Breast epithelium (tissue), 4 donors: Measurements from ENCODE around the gene UST. TPM values are rescaled to one million over a fixed set of nuclear protein-coding genes. Genes with fewer than 3 reads are reported as not detected.
"Not testable (repeated sequence)": the region's sequence is repeated elsewhere in the genome, so short reads cannot be mapped to it uniquely, and the experiment has no call there.

Source experiments
- DNase-seq, 2 donors: peaks; one replicate each; pipeline ENCODE4 v3.0.0-alpha.2; 2019; ENCODE audit warnings: low spot score in 2 of 2
- H3K27ac ChIP-seq, 2 donors: fragments of 200-600 bp; sonication (generic) in 1 of 2; one replicate each; pipeline ENCODE4 v1.5.1; 2016 to 2019; ENCODE audit warnings: mild to moderate bottlenecking in 1 of 2
- H3K27me3 ChIP-seq, 2 donors: fragments of 200-600 bp; sonication (generic) in 1 of 2; one replicate each; pipeline versions ENCODE4 v1.5.1 to v1.6.0; 2017 to 2019; ENCODE audit warnings: control low read depth in 1 of 2, mild to moderate bottlenecking in 1 of 2
- H3K36me3 ChIP-seq: fragments of 200-600 bp; one replicate; pipeline ENCODE4 v1.5.1; 2019
- H3K4me1 ChIP-seq, 2 donors: fragments of 200-600 bp; sonication (generic); one replicate each; pipeline ENCODE4 v1.5.1; 2016 to 2019; ENCODE audit warnings: control low read depth in 1 of 2
- H3K4me3 ChIP-seq, 3 donors: fragments of 200-600 bp; sonication (generic); 1 replicate in 2 of 3; 2 replicates in 1 of 3; pipeline ENCODE4 v1.5.1; 2016 to 2019; ENCODE audit warnings: mild to moderate bottlenecking in 3 of 3, moderate library complexity in 2 of 3
- H3K9me3 ChIP-seq, 2 donors: fragments of 200-600 bp; sonication (generic) in 1 of 2; one replicate each; pipeline ENCODE4 v1.5.1; 2016 to 2019; ENCODE audit warnings: control low read depth in 1 of 2
- POLR2A ChIP-seq: fragments of 450-650 bp; IDR thresholded peaks from one replicate; pipeline ENCODE4 v1.6.1; 2016; ENCODE audit warnings: antibody characterized with exemption, mild to moderate bottlenecking, moderate library complexity
- POLR2AphosphoS5 ChIP-seq, 3 donors: sonication (generic); formaldehyde crosslinking; IDR thresholded peaks; one replicate each; pipeline ENCODE4 v1.6.1; 2017; ENCODE audit warnings: antibody characterized with exemption in 3 of 3
- intact Hi-C: fragments of 100-400 bp; cut with DNase I; formaldehyde crosslinking; loops from one replicate; pipeline ENCODE4 v1.15.1; 2023; ENCODE audit warnings: low total_unique reads
- total RNA-seq, 3 donors: library from RNA; depleted of rRNA; stranded (reverse); fragments of >200 nt; gene quantifications; one replicate each; pipeline ENCODE4 v1.1.0, GENCODE V29; 2016
- TF ChIP-seq, protein P1 (sequence below), 3 donors: fragments of 450-650 bp; IDR thresholded peaks; one replicate each; pipeline ENCODE4 v1.5.1; 2016 to 2017; ENCODE audit warnings: antibody characterized with exemption in 3 of 3, mild to moderate bottlenecking in 3 of 3, moderate library complexity in 3 of 3

UST gene
- total RNA-seq, 3 donors from 2014 or later: 10.5 to 28.8 (median 13.2) TPM

DNA sequence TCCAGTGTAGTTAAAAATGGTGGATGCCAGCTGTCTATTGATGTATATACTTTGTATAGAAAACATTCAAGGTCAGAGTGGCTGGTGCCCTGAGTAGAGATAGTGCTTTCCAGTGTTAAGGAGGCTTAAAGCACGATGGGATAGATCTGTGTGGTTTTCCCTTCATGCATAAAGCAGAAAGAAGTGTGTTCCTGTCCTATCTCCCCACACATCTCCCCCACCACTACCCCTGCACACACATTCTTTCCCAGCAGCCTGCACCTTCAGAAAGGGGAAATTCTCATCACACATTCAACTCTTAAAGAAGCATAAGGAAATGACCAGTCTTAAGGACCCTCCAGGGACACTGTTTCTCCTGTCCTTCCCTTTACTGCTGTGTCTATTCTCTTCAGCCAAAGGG, 349.0 kb downstream of the UST start:
- Histone ChIP-seq H3K36me3 (no peaks in the 10 kb centered on the region), H3K4me1 (peaks cover 0 to 8% of the 10 kb centered on the region in 2 donors), H3K4me3 (no peak overlapping the region), H3K27me3 (no peaks in the 10 kb centered on the region), H3K27ac (no peak overlapping the region), H3K9me3 (peaks cover 0 to 6% of the 10 kb centered on the region in 2 donors)
- TF ChIP-seq, protein P1, sequence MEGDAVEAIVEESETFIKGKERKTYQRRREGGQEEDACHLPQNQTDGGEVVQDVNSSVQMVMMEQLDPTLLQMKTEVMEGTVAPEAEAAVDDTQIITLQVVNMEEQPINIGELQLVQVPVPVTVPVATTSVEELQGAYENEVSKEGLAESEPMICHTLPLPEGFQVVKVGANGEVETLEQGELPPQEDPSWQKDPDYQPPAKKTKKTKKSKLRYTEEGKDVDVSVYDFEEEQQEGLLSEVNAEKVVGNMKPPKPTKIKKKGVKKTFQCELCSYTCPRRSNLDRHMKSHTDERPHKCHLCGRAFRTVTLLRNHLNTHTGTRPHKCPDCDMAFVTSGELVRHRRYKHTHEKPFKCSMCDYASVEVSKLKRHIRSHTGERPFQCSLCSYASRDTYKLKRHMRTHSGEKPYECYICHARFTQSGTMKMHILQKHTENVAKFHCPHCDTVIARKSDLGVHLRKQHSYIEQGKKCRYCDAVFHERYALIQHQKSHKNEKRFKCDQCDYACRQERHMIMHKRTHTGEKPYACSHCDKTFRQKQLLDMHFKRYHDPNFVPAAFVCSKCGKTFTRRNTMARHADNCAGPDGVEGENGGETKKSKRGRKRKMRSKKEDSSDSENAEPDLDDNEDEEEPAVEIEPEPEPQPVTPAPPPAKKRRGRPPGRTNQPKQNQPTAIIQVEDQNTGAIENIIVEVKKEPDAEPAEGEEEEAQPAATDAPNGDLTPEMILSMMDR (IDR thresholded peaks at IDR 0.05): no peak
- no peak for TF ChIP-seq POLR2A
- TF ChIP-seq POLR2AphosphoS5 (IDR thresholded peaks at IDR 0.05): no peak
- no peak for DNase-seq
- intact Hi-C loops: loop anchor here (10.0 kb wide), 1 partner anchor 329 kb away; no protein-coding TSS in a partner anchor

DNA sequence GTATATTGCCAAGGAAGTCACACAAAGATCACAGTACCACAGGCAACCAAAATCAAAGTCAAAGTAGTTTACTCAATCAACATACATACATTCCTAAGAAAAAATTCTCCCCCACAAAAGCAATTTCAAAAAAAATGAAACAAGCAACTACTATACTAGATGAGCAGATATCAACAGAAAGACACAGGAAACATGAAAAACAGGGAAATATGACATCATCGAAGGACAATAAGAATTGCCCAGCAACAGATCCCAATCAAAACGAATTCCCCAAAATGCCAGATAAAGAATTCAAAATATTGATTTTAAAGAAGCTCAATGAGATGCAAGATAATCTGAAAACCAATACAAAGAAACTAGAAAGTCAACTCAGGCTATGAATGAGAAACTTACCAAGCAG, 351.0 kb downstream of the UST start:
- TF ChIP-seq, protein P1 (IDR thresholded peaks at IDR 0.05): no peak
- TF ChIP-seq POLR2A: no peak
- no peak for TF ChIP-seq POLR2AphosphoS5 (IDR thresholded peaks at IDR 0.05)
- Histone ChIP-seq H3K27ac (no peak overlapping the region), H3K4me3 (no peak overlapping the region), H3K9me3 (peaks cover 0 to 6% of the 10 kb centered on the region in 2 donors), H3K27me3 (no peaks in the 10 kb centered on the region), H3K36me3 (no peaks in the 10 kb centered on the region), H3K4me1 (peaks cover 0 to 8% of the 10 kb centered on the region in 2 donors)
- intact Hi-C loops: loop anchor here (10.0 kb wide), 1 partner anchor 327 kb away; no protein-coding TSS in a partner anchor
- DNase-seq: no peak

DNA sequence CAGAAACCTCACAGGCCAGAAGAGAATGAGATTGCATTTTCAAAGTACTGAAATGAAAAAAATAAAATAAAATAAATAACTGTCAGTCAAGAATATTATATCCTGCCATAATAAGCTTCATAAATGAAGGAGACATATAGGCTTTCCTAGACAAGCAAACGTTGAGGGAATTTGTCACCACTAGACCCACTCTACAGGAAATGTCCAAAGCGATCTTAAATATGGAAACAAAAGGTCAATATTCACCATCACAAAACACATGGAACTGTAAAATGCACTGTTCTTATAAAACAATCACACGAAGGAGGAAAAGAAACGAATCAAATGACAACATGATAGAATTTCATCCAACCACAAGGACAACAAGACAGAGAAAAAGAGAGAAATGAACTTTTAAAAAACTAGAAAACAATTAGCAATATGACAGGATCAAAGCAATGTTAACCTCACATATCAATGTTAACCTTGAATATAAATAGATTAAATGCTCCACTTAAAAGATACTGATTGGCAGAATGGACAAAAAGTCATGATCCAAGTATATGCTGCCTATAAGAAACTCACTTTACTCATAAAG, 352.0 kb downstream of the UST start:
- Histone ChIP-seq H3K36me3 (no peaks in the 10 kb centered on the region), H3K9me3 (peaks cover 0 to 6% of the 10 kb centered on the region in 2 donors), H3K27ac (no peak overlapping the region), H3K27me3 (no peaks in the 10 kb centered on the region), H3K4me3 (no peak overlapping the region), H3K4me1 (peaks cover 0 to 6% of the 10 kb centered on the region in 2 donors)
- intact Hi-C loops: loop anchor here (10.0 kb wide), 1 partner anchor 326 kb away; no protein-coding TSS in a partner anchor
- TF ChIP-seq POLR2A (no peak), POLR2AphosphoS5 (IDR thresholded peaks at IDR 0.05) (no peak)
- TF ChIP-seq, protein P1 (IDR thresholded peaks at IDR 0.05): no peak
- DNase-seq: no peak

DNA sequence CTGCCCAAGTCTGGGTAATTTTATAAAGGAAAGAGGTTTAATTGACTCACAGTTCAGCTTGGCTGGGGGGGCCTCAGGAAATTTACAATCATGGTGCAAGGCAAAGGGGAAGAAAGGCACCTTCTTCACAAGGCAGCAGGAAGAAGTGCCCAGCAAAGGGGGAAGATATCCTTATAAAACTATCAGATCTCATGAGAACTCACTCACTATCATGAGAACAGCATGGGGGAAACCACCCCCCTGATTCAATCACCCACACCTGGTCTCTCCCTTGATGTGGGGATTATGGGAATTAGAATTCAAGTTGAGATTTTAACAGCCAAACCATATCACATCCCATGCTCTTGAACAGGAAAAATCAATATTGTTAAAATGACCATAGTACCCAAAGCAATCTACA, 355.5 kb downstream of the UST start:
- no peak for DNase-seq
- H3K4me3 ChIP-seq: no peak overlapping the region

DNA sequence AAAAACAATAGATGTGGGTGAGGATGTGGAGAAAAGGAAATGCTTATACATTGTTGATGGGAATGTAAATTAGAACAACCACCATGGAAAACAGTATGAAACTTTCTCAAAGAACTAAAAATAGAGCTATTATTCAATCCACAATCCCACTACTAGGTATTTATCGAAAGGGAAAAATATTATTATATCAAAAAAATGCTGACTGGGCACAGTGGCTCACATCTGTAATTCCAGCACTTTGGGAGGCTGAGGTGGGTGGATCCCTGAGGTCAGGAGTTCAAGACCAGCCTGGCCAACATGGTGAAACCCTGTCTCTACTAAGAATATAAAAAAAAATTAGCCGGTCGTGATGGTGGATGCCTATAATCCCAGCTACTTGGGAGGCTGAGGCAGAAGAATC, 357.1 kb downstream of the UST start:
- DNase-seq, intact Hi-C loops, H3K4me1 ChIP-seq, H3K36me3 ChIP-seq, H3K4me3 ChIP-seq, H3K27me3 ChIP-seq, H3K27ac ChIP-seq, H3K9me3 ChIP-seq: not testable (repeated sequence)

More for the DNA sequence above, 355.5 kb downstream of the UST start:
- no peak overlapping the region for H3K27ac ChIP-seq
- H3K27me3 ChIP-seq: no peaks in the 10 kb centered on the region
- TF ChIP-seq POLR2A: no peak
- TF ChIP-seq, protein P1 (IDR thresholded peaks at IDR 0.05): no peak
- no peak for TF ChIP-seq POLR2AphosphoS5 (IDR thresholded peaks at IDR 0.05)
- peaks cover 0 to 6% of the 10 kb centered on the region in 2 donors for H3K9me3 ChIP-seq
- no peaks in the 10 kb centered on the region for H3K36me3 ChIP-seq
- H3K4me1 ChIP-seq: no peaks in the 10 kb centered on the region
- intact Hi-C loops: no loop called here
